GM19452 (cell line): Measurements from ENCODE around the gene PCNA.

Experiments
- ATAC-seq: cut with Tn5 transposase; IDR thresholded peaks from one replicate; pipeline ENCODE4 v1.9.1; 2021; ENCODE audit not compliant: unreplicated experiment

The PCNA gene

DNA sequence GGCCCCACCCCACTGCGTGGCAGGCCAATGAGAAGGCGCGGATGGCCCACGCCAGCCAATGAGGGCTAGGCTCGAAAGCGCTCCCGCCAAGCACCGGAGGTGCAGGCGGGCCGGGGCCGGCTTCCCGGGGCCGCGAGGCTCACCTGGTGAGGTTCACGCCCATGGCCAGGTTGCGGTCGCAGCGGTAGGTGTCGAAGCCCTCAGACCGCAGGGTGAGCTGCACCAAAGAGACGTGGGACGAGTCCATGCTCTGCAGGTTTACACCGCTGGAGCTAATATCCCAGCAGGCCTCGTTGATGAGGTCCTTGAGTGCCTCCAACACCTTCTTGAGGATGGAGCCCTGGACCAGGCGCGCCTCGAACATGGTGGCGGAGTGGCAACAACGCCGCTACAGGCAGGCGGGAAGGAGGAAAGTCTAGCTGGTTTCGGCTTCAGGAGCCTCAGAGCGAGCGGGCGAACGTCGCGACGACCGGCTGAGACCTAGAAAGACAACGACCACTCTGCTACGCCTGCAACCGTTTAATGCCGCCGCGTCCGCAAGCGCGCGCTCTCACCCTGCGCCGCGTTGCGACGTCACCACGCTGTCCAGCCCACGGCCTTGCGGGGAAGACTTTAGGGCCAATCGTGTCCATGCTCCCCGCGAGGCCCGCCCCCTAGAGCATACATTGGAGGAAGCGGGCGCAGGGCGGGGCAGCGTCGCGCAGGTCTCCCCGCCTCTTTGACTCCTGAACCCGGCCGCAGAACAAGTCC lies at the start of gene PCNA:
PCNA (minus strand) TSS at position 524 of the 750 bp plus-strand sequence; CDS start at position 364, 160 bp downstream.
- ATAC-seq, result peak; percentile 90

DNA sequence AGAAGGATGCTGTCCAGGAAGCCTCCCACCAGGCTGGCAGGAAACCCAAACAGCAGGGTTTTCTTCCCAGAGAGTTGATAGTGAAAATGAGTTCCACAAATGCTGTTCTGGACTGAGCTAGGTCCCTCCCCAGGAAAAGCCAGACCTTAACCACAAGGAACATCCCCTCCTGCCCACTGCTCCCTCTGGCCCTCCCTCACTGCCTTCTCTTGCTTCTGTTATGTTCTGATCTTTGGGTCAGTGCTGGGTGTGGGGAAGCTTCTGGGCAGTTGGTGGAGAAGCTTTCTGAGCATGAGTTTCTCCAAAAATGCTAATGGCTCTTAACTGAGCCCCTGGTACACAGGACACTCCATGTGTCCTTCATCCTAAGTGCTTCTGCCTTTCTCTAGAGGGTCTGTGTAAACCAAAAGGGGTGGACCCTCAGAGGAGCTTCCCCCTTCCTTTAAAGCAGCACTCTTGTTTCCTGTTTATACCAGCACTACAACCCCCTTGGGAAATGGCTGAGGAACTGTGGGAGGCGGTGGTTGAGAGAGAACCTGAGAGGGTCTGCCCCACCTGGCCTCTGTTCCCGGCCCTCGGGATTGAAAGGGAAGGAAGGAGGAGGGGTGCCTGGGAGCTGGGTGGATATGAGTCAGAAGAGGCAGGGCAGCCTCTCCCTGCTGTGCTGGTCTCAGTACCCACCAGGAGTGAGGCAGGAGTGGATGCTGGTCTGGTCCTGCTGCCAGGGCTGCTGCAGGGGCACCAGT lies 49.1 kb upstream of the PCNA start:
- no peak for ATAC-seq

- no peak for ATAC-seq
Measured at GRCh38 chr20:5164645-5165625, 45.2 kb upstream of the PCNA start.

DNA sequence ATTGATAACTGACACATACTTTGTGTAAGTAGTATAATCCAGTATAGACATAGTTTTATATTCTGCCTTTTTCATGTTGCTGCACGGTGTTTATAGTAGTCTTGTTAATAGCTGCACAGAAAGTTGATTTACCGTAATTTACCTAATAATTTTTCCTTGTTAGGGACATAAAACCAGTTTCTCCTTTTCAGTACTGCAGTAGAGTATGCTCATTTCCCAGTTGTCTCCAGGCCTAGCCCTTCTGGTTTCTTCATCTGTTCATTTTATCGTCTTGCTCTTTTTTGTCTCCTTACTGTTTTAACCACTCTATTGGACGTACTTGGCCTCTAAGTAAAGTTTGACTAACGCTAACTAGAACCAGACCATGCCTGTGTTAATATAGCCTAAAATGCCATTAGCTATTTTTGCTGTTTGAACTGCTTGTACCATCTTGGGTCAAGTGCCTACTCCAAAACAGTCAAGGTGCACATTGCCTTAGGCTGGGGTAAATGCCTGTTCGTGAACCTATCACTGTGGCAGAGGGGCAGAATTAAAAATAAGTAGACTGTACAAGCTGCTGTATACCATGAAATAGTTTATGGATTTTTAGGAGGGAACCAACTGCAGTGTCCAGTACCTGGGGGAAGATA lies 41.9 kb upstream of the PCNA start:
- ATAC-seq, result no peak

DNA sequence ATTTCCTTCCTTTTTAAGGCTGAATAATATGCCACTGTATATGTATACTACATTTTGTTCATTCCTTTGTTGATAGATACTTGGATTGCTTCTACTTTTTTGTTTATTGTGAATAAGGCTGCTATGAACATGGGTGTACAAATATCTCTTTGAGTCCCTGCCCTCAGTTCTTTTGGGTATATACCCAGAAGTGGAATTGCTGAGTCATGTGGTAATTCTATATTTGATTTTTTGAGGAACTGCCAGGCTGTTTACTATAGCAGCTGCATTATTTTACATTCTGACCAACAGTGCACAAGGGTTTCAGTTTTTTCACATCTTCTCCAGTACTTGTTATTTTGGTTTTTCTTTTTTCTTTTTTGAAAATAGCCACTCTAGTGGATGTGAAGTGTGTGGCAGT lies 41.1 kb upstream of the PCNA start:
- ATAC-seq, result no peak

DNA sequence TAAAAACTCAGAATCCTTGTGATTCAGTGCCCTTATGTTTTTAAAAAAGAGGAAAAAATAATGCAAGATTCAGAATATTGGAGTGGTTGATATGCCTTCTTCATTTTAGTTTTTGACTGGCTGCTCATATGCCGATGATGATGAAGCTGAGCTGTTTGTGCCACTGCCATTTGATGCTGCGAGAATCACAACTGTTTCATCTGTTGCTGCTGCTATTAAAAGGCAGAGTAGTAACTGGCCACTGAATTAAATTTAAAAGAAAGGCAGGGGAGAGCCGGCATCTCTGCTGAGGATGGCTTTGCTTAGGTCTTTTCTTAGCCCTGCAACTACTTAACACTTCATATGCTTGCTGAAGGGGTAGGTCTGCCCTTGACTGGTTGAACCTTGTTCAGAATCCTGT lies 40.2 kb upstream of the PCNA start:
- no peak for ATAC-seq

DNA sequence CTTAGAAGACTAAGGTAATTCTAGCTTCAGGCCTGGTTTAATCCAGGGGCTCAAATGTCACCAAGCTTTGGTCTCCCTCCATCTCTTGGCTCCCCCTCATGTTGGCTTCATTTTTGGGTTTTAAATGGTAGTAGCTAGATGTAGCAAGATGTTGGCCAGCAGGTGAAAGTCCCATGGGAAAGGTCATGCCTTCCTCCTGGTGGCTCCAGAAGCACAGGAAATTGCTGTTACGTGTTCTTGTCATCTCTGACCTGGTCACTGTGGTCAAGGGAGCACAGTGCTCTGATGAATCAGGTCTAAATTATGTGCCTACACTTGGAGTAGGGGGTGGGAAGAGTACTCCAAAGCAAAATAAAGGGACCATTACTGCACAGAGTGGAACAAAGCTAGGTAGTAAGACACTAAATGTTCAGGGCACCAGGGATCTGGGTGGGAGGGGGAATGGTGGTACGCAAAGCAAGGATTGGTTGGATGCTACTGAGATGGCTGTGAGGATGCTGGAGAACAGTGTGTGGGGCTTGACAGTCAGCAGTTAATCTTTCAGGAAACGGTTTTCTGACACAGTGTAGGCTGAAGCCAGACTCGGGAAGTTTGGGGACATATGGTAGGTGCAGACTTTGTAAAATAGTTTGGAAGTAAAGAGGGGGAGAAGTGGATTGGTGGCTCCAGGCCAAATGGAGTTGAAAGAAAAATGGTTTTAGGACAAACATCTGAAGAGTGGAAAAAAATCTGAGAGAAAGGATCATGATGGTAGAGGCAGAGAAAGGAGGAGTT lies 37.1 kb upstream of the PCNA start:
- no peak for ATAC-seq

DNA sequence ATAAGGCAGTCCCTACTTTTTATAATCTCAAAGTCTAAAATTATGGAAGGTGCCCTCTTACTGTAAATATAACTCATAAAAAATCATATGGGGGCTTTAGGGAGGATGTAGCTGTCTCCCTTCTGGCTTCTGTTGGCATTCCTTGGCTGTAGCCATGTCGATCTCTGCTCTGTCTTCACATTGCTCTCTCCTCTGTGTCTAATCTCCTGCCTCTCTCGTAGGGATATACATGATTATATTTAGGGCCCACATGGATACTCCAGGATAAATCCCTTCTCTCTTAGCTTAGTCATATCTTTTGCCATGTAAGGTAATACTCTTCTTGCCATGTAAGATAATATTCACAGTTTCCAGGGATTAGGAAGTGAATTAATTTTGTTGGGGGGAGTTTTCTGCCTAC lies 35.6 kb upstream of the PCNA start:
- ATAC-seq, result no peak

GRCh38 chr20:5154543-5154925 lies 34.8 kb upstream of the PCNA start:
- no peak for ATAC-seq

GRCh38 chr20:5153612-5154542 lies 34.1 kb upstream of the PCNA start:
- ATAC-seq, result no peak

DNA sequence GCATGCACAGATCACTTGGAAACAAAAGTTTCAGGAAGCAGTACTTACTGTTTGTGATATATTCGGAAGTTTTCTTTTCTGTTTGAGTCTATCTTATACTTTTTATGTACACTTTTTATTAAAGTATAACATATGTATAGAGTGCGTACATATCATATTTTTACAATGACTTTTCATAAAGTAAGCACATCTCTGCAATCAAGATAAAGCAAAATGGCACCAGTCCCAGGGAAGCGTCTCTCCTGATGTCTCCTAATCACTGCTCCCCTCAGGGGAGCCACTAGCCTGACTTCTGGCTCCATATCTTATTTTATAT lies 33.4 kb upstream of the PCNA start:
- ATAC-seq, result no peak

DNA sequence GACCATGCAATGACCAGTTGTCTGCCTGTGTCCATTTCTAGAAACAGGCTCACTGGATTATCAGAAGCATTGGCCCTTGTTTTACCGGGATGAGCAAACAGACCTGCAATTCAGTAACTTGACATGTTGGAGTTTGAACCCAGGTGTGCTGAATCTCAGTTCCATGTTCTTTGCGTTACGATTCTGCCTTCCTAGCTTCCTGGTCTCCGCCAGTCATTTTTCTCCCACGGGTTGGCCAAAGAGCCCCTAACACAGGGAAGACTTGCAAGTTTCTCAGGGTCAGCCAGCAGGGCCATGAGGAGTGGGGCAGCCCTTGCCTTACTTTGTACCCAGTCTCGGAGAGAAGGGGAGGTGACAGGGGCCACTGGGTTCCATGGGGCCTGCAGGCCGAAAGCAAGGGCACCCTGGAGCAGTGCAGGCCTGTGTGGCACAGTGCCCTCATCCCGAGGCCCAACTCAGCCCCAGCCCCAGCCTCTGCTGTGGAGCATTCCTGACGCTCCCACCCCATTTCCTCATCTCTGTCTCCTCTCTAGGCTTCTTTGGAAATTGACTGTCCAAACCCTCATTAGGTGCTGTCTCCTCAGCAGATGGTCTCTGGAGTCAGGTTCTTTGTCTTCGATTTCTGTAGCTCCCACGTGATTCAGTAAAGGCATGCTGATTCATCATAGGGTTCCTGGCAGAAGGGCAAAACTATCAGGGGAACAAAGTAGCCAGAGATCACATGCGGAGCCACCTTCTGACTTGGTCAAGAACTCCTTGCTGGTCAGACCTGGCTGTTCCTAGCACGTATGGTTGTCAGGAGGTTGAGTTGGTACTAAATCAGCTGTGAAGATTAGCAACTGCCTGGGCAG lies 30.7 kb upstream of the PCNA start:
- ATAC-seq, result no peak

DNA sequence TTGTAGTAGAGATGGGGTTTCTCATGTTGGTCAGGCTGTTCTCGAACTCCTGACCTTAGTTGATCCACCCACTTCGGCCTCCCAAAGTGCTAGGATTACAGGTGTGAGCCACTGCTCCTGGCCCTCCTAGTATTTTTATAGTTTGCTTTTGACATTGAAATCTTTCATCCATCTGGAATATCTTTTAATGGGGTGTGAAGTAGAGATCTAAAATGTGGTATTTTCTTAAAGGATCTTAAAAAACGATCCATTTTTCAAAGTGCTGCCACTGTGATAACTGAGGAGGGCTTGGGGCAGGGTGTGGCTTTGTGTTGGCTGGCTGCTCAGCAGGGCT lies 30.1 kb upstream of the PCNA start:
- no peak for ATAC-seq

DNA sequence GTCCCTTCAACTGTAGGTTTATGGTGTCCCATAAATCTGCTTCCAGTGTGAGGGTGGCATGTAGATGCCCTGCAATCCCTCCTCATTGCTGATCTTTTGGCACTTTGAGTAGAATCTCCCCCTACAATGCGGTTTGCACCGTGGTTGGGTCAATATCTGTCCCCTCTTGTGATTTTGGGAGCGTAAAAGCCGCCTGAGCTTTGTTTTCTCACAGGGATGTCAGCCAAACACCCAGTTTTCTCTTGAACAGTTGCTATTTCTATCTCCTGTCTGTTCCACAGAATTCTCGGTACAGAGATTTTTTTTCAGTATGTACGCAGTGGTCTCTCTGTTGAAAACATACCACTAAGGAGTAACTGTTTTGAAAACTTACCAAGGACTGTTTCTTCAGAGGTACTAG lies 28.8 kb upstream of the PCNA start:
- no peak for ATAC-seq

- no peak for ATAC-seq
Measured at GRCh38 chr20:5146871-5147592, 27.3 kb upstream of the PCNA start.

DNA sequence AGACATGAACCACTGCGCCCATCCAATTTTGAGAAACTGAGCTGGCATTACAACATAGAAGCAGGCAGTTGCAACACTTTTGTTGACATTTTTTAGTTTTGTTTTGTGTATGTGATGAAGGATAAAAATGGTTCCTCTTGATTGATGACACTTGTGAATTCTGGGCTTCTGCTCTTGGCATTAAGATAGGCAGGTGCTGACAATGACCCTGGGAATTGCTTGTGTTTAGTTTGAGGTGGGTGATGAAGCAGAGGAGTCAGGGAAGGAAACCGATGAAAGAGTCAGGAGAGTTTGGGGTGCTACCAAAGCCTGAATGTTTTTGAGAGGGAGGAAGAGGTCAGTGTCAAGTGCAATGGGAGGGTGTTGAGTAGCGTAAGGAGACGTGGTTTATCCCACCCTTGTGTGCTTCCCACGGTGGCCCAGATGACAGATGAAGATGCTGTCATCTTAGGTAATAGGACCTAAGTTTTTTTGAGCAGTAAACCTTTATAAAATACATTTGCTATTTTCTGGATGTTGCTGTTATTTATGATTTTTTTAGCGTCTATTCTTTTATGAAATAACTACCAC lies 26.4 kb upstream of the PCNA start:
- ATAC-seq, result no peak

DNA sequence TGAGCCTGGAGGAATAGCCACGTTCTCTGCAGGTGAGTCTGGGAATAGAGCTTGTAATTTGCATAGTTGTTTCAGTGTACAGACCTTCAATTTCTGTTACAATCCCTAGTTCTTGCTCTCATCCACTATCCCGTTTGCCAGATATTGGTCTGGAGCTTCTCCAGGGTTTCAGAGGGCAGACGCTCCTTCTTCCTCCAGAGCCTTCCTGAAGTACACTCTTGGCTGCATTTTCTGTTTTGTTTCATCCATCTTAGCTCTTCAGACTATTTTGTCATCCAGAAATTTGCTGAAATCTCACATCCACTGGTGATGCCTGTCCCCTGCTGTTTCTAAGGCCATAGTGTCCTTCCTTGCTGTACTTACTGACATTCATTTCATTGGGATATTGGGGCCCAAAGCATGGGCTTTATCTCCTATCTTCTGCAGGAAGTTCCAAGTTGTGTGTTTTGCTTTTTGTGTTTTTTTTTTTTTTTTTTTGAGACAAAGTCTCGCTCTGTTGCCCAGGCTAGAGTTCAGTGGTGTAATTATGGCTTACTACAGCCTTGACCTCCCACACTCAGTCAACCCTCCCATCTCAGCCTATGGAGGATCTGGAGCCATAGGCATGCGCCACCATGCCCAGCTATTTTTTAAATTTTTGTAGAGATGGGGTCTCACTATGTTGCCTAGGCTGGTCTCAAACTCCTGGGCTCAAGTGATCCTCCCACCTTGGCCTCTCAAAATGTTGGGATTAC lies 25.8 kb upstream of the PCNA start:
- ATAC-seq, result no peak
